NCI-H2227 treated with DMSO at 0.1 percent for 48 hours (cell line): ENCODE measurements around the gene CRTC3.

ENCODE experiments used
- DNase-seq: peaks from one replicate; lab custom pipeline; 2025; lab: John Stamatoyannopoulos, UW

Gene CRTC3

DNA sequence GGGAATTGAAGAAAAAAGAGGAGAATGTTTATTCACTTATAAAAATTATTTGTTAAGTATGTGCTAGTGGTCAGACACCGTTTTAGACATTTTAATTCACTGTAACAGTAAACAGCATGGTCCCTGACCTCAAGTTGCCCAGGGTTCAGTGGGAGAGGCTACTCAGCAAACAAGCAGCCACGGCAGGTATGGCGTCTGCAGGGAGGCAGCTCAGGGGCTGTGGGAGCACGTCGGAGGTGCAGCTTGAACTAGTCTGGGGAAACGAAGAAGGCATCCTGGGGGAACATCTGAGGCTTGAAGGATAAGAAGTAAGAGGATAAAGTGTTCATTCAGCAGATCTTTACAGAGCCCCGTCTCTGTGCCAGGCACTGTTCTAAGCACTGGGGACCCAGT lies 66.0 kb downstream of the CRTC3 start:
- no peak for DNase-seq

DNA sequence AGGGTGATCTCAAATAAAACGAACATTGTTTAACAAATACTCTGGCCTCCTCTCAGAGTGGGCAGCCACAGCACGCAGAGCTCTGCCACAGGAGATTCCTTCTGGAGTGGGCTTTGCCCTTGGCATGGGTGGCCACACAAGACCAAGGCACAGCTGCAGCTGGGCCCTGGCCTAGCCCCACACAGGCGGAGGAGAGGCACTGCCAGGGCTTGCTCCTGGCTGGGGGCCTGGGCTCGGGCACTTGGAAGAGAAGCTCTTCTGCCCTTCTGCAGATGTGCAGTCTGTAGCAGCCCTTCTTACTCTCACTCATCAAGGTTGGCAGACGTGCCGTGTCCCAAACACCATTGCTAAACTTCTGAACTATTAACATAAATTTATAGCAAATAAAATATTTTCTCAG lies 67.2 kb downstream of the CRTC3 start:
- DNase-seq: no peak

DNA sequence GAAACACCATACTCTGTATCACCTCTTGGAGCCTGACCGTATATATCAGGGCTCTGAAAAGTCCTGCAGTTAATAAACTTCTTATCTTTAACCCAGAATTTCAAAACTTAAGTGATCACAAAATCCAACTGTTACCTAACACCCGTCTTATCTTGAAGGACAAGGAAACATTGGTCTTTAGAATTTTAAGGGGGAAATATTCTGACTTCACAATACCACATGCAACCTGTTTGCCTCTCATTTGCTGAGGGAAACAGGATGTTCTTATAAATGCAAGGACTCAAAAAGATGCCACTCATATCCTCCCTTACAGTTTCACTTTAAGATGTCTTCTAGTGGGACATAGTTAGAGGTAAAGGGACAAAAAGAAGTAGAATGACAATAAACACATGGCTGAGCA lies 67.9 kb downstream of the CRTC3 start:
- DNase-seq: no peak

DNA sequence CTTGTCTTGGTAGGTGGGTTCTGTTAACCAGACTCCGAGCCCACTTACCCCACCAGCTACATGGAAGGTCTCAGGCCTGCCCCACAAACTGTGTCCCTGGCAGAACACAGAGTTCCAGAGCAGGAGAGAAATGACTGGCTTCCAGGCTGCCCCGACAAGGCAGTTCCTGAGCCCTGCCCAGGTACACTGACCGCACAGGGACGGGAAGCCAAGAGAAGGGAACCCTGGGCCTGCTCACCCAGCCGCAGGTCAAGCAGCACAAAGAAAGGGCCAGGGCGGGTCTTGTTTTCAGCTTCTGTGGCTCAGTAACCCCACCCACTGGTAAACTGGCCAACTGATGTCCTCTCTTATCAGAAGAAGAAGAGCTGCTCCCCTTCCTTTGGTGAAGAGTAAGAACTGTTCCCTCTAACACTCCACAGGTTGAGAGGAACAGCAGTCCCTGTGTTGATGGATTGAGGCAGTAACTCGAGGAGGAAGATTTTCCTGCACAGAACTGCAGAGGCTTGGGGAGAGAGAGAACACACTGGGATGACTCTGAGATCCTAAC lies 68.4 kb downstream of the CRTC3 start:
- no peak for DNase-seq

DNA sequence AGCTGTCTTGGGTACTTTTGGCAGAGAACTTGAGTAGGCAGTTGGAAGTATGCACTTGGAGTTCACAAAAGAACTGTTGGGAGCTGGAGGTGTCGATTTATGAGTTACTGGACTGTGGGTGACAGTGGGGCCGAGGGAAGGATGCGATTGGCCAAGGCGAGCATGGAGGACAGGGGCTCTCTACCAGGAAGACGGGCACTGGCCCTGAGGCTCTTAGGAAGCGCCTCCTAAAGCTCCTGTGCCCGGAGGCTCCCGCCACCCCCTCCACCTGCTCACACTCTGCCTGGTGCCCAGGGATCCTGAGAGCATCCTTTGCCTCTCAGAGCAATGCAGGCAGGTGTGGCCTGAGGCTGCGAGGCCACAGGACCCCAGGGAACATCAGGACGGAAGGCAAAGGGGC lies 69.0 kb downstream of the CRTC3 start:
- DNase-seq: no peak

DNA sequence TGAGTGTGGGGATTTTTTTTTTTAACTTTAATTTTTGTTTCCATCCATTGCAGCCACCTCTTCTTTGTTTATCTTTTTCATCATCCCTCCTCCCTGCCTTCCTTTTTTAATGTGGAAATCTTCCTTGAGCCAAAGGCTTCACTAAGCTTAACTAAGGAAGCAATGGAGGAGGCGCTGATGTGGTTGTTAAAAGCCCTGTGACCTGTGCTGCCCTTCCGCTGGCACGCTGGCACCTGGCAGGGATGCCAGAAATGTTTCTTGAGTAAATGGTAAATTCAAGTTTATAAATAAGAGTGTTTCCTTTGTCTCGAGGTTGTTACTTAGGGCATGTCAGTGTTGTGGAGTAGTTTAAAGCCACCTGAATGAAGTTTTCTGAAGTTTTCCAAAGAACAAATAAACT lies 69.4 kb downstream of the CRTC3 start:
- no peak for DNase-seq

DNA sequence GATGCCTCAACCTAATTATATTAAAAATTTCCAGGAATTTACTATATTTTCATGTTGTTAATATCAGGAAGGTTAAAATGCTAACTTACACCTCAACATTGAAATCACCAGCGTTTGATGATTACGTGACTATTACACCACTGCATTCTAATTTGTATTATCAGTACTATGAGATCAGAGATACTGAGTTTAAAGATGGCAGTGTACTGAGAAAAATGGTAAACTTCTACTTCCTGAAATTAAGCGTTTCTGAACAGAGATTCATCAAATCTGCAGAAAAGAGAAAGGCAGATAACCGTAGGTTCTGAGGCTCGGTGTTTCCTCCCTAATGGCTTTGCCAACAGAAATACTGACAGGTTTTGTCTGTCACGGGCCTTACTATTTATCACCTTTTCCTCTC lies 69.9 kb downstream of the CRTC3 start:
- no peak for DNase-seq

DNA sequence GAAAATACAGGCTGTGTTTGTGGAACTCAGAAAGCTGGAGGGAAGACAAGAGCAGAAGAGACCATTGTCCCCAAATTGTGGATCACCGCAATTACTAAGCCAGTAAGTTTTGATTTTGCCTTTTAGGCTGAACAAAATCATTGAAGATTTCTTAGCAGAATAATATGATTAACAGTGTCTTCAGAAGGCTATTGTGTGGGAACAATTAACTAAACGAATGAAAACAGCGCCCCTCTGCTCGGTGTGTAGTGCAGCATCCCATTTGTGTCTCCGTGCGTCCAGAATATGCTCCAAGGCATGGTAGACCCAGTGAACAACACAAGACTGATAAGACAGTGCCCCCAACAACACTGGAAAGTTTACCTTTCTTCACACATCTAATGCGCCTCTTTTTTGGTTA lies 71.2 kb downstream of the CRTC3 start:
- DNase-seq: no peak

DNA sequence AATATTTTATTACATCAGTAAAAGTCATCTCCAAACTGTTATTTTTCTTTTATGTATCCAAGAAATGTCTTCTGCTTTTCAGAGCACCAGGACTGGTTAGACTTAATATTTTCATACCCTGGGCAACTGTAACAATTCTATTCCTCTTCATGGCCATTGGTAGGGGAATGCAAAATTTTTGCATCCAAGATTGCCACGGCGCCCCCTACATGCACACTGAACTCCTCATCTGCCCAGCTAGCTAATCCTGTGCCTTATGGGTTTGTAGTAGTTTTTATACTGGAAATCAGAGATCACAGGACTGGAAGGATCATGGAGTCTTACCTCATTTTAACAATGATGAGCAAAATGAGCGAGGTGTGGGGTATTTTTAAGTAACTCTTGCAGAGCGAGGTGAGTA lies 74.2 kb downstream of the CRTC3 start:
- no peak for DNase-seq

DNA sequence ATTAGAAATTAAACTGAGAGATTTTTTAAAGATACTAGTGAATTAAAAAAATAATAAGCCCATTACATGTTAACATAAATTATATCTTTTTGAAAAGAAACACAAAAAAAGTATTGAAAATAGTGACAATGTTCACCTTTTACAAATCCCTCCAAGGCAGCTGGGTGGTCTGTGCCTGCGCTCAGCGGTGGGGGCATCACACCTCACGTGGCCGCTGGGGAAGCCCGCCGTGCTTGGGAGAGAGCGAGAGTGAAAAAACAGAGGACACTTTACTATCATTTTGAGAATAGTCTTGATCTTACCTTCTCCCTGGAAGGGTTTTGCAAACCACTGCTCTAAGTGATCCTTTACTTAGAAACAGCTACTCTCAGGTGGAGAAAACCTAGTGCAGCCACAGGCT lies 76.9 kb downstream of the CRTC3 start:
- DNase-seq: no peak

DNA sequence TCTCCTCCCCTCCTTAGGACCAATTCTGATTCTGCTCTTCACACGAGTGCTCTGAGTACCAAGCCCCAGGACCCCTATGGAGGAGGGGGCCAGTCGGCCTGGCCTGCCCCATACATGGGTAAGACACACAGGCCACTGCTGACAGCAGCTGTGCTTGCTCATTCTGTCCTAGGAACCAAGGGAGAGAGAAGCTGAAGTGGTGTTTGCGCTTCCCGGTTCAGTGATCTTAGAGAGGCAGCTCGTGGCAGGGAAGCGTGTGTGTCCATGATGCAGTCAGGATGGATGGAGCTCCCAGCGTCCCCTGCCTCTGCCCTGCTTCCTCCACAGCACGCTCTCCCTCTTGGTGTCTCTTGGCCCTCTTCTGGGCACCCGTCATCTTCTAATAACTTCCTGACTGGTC lies 77.6 kb downstream of the CRTC3 start:
- no peak for DNase-seq

DNA sequence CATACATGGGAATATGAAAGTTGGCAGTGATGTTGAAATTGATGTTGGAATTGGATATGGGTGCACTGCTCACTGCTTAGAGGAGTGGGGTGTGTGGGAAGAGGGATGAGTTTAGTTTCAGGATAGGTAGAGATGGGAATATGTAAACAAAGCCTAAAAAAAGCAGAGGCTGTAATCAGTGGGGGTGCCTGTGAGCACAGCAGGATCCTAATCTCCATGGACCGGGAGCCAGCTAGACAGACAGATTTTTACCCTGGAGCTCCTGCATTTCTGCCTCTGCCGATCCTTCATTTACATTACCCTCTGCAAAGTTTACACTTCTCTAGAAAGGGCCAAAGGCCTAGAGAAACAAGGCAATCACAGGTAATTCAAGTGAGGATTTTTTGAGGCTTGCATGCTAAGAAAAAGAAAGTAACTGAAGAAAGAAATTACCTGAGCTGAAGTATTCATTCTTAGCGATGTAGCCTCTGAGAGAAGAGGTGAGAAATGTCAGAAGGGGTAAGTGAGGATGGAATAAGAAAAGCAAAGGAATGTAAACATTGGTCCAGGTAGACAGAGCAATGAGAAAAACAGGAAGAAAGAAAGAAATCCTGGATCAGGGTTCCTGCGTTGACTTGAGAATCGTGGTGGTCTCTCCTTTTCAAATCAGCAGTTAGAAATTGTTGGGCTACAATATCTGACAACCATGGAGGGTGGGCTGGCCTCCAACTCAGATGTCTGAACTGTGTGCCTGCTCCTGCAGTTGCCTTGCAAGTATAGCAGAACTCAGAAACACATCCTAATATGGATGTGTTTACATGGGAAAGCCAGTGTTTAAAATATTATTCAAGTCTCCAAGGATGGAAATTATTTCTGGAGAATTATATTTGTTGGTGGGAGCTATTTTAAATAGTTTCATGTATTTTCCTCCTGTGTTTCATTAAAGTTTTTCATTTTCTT lies 79.8 kb downstream of the CRTC3 start:
- DNase-seq: no peak

DNA sequence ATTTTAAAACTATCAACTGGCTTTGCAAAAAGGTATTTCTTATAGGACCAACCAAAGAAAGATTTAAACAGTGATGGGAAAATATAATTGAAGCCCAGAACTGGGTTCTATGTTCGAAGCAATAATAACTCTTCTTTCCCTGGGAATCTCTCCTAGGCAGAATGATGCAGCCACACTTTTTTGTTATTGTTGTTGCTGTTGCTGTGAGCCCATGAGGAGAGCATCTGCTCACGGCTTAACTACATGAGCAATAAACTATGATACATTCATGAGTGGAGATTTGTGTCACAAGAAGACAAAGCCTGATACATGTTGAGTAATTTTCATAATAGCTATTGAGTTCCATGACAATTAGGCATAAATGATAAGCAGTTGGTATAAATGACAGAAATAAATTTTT lies 80.5 kb downstream of the CRTC3 start:
- no peak for DNase-seq

DNA sequence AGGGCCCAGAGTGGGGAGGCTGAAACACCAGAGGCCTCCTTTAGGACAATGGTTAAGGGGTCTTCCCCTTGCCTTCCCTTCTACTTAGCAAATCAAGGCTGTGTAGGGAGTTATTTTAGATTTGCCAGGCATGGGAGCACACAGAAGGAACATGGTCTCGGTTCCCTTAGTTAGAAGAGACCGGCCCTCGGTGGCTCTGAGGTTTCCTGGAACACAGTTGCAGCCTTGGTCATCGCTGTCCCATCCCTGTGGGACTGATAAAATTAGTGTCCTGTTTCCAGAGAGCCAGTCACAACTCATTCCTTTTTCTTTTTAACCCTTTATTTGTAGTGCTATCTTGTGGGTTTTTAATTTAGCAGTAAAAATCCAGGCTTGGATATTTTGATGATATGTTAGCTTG lies 81.4 kb downstream of the CRTC3 start:
- no peak for DNase-seq

DNA sequence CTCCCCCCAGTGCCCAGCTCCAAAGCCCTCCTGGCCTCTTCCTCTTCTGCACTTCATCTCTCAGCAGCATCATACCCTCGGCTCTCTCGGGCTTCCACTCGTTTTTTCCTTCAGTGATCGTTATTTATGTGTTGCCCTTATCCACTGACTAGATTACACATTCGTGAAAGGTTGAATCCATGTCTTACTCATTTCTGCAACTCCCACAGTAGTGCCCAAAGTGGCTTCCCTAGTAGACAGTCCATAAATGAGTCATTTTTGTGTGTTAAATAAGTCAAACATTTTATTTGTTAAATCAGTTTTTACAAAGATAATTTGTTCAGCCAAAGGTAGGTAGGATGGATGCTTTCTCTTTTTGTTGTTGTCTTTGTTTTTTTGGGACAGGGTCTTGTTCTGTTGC lies 87.4 kb downstream of the CRTC3 start:
- DNase-seq: no peak

DNA sequence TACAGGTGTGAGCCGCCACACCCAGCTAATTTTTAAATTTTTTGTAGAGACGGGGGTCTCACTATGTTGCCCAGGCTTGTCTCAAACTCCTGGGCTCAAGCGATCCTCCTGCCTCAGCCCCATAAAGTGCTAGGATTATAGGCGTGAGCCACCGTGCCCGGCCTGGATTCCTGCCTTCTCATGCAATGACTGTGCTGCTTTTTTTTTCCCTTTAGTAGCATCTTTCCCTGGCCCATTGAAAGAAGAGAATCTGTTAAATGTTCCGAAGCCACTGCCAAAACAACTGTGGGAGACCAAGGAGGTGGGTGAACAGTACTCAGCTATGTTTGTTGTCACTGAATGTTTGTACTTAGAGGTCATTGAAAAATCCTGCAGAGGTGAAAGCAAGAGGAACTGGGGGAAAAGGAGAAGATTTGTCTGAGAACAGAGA lies 88.0 kb downstream of the CRTC3 start:
- DNase-seq: no peak

DNA sequence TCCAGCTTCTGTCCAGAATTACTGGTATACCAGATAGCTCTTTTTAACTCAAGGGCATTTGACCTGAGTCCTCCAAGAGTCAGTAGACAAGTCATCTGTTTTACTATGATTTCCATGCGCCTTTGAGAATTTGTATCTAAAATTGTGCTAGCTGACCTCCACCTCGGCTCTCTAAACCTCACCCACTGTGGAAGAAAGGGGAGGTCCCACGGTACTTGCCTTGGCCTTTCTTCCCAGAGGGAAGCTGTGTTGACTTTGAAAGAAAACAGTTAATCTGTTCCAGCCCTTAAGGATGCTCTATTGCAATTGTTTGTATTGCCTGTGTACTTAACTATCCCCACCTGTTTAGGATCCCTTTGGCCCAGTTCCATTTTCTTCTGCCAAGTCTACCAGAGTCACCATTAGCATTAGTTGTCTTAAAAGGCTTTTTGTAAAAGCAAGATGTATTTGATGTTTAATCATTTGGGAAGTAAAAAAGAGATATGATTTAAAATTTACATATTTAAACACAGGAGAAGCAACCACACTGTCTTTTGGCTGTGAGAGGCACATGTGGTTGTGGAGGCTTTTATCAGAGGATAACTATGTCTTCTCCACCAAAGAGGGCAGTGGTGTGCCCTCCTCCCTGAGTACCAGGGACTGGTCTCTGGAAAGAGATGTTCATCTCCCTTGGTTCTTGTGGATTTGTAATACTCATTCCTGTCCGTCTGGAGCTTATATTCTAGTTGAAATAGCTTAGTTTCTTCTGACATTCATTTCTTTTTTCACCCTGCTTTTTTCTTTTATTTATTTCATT lies 88.8 kb downstream of the CRTC3 start:
- no peak for DNase-seq

DNA sequence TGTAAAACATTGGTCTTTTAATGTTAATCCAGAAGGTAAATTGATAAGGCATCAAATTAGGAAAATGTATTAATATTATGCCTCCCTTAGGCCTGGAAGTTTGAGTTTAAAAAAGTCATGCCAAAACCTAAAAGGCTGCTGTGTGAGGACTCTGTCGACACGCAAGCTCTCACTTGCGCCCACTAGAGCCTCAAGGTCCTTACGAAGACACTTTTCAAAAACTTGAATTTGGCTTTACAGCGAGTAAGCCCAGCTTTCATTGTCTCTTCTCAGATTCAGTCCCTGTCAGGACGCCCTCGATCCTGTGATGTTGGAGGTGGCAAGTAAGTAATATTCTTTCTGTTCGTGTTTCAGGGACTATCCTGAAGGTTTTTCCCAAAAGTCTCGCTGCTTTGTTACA lies 89.7 kb downstream of the CRTC3 start:
- no peak for DNase-seq

DNA sequence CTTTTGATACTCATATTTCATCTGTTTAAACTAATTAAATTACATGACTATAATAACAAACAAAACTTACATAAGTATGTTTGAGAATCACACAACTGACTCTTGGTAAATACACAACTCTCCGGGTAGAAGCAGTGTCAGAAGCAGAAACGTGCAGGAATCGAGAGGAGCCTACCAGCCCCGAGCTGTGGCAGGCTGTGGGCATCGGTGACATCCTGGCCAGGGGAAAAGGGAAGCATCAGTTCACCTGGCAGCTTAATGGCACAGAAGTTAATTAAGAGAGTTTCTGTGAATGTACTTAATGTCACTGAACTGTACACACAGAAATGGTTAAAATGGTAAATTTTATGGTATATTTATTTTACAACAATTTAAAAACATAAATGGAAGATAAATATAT lies 90.2 kb downstream of the CRTC3 start:
- no peak for DNase-seq

DNA sequence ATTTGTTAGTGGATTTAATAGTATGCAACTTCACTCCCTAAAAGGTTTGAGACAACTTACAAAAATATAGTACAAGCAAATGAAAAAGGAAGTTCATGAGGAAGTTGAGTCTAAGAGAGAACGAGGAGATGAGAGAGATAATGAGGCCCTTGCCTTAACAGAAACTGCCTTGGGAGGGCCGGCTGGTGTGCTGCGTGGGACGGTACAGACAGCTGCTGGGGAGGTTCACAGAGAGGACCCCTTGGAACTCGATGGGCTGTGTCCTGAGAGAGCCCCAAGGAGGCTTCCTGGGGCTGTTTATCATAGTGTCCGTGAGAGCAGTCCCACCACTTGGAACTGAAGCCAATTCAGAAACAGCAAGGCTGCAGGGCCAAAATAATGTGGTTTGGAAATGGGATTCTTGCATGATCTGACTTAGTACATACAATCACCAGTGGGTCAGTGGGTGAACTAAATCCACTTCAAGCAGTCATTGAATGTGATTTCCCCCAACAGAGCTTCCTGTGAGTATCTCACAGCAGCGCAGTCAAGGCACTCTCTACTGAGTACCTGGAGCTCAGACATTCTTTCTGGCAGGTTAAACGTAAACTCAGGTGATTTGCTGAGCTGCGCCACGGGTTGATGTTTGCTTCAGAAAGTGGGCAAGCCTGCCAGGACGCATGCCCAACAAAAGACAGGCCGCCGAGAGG lies 90.8 kb downstream of the CRTC3 start:
- no peak for DNase-seq

DNA sequence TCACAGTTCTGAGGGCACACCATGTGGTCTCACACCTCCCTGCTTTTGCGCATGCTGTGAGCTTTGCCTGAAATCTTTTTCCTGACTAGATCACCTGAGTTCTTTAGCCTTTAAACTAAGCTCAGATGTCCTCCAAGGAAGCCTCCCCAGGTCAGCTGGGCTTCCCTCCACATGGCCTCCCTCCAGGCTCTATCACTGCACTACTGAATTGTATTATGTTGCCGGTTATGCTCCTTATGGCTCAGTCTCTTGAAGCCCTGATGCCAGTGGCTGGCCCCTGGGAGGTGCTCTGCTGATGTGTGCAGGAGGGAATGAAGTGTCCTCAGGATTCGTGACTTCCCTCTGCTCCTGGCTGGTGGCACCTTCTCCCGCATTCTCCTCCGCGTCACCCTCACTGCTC lies 94.1 kb downstream of the CRTC3 start:
- DNase-seq: no peak

DNA sequence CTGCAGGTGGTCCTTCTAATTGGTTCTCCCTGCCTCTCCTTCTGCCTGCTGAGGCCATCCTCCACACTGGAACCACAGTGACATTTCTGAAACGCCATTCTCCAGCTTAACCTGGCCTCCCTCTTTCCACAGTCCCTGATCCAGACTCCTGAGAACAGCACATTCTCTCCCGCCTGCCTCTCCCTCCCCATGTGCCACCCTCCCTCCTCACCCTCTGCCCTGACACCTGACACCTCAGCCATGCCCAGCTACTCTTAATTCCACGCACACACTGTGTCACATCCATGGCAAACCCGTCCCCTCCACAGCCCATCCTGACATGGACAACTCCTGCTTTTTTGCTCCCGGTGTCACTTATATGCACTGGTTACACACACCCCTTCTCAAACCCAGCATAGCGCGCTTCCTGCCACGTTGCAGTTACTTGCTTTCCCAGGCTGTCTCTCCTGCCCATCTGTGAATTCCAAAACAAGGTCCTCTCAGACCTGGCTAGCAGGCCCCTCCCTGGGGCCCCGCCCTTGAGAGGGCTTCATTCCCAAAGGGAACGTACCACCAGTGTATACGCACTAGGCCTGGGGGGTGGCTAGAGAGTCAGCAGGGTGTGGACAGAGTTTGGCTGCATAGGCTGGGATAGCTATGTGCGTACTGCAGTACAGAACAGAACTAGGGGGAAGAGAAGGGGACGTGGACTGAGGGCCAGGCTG lies 94.7 kb downstream of the CRTC3 start:
- no peak for DNase-seq
